HG03439 (cell line): ENCODE results near the gene EMILIN2.

ENCODE experiments used
- ATAC-seq: cut with Tn5 transposase; IDR thresholded peaks from one replicate; pipeline ENCODE4 v1.9.1; 2021; ENCODE audit warnings: mild to moderate bottlenecking, moderate library complexity; ENCODE audit not compliant: unreplicated experiment

EMILIN2 gene

DNA sequence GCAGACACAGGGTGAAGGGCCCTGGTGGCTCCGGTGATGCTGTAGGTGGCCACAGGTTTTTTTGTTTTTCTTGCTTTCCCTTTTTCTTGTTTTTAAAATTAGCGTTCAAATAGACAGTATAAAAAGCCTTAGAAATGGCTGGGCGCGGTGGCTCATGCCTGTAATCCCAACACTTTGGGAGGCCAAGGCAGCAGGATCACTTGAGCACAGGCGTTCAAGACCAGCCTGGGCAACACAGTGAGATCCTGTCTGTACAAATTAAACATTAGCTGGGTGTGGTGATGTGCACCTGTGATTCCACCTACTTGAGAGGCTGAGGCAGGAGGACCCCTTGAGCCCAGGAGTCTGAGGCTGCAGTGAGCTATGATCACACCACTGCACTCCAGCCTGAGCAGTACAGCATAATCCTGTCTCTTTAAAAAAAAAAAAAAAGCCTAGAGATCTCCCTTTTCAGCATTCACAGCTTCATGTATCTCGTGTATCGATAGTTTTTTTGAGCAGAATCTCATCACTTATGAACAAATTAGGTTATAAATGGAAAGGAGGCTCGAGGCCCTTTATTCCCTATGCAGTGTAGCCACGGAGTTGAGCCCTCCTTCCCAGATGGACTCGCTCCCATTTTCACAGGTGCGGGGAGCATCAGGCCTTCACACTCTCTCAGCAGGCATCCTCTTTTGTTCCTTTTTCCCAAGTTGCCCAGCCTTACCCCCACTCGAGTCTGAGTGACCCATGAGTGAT lies 50.8 kb downstream of the EMILIN2 start:
- ATAC-seq, result no peak

- ATAC-seq, result no peak
Observed at GRCh38 chr18:2898186-2898640, 51.4 kb downstream of the EMILIN2 start.

- no peak for ATAC-seq
Observed at GRCh38 chr18:2900684-2901422, 54.0 kb downstream of the EMILIN2 start.

GRCh38 chr18:2901423-2901985 lies 54.7 kb downstream of the EMILIN2 start:
- no peak for ATAC-seq

- no peak for ATAC-seq
Observed at GRCh38 chr18:2902327-2902726, 55.5 kb downstream of the EMILIN2 start.

- no peak for ATAC-seq
Observed at GRCh38 chr18:2903006-2903405, 56.2 kb downstream of the EMILIN2 start.

DNA sequence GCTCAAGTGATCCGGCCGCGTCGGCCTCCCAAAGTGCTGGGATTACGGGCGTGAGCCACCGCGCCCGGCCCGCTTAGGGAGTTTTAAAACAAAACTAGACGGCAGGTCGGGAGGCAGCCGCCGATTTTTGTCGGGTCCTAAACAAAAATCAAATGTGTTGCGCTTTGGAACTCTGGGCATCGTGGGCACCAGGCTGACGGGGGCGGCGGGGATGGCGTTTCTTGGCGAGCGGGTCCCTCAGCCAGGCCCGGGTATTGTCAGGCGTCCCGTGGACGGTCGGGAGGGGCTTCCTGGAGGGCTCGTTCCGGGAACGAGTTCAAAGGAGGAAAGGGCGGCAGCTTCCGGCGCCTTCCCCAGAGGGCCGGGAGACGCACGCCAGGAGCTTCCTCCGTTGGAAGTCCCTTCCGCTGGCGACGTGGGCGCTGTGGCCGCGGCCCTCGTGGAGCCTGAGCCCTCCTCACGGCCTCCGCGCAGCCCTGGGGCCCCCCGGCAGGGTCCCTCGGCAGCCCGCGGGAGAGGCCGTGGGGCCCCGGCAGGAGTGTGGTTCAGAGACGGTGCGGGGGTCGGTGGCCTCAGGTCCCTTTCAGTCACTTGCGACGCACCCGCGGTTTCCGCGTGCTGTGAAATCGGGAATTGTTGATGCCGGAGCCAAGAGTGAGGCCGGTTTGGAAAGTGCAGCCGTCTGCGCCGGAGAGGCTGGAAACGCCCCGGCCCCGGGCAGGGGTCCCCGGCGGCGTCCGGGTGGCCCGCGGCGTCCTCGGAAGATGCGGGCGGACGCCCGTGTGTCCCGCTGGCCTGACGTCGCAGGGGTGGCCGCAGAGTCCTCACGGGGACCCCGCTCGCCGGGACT lies 59.3 kb downstream of the EMILIN2 start:
- ATAC-seq, result no peak

GRCh38 chr18:2906704-2907549 lies 60.1 kb downstream of the EMILIN2 start:
- ATAC-seq, result no peak

GRCh38 chr18:2907550-2908135 lies 60.8 kb downstream of the EMILIN2 start:
- ATAC-seq, result no peak

DNA sequence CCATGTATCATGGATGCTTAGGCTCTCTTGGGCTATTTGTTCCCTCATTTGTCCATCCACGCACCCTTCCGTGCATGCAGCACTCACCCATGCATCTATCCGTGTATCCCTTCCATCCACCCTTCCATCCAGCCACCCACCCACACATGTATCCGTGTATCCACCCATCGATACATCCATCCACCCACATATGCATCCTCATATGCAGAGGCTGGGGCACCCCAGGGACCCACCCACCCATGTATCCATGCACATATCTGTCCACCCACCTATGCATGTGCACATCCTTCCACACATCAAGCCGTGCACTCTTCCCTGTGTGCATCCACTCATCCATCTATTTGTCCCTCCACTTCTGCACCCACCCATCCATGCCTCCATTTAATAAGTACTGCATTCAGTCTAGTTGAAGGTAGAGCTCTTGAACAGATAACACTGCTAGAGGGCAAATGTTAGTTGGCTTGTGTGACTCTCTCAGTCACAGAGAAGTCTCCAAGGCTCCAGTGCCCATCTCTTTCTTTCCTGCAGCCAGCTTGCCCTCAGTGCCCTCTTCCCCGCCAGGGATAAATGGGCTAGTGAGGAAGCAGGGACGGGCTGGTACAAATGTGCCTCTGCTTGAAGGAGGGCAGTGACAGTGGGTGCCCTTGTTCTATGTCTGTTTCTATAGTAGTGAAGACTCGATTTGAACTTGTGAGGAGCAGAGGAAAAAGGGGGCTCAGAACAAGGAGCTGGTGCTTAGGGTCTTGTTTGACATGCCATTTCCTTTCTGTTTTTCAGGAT lies 61.5 kb downstream of the EMILIN2 start:
- no peak for ATAC-seq

GRCh38 chr18:2908946-2909335 lies 62.1 kb downstream of the EMILIN2 start:
- no peak for ATAC-seq

DNA sequence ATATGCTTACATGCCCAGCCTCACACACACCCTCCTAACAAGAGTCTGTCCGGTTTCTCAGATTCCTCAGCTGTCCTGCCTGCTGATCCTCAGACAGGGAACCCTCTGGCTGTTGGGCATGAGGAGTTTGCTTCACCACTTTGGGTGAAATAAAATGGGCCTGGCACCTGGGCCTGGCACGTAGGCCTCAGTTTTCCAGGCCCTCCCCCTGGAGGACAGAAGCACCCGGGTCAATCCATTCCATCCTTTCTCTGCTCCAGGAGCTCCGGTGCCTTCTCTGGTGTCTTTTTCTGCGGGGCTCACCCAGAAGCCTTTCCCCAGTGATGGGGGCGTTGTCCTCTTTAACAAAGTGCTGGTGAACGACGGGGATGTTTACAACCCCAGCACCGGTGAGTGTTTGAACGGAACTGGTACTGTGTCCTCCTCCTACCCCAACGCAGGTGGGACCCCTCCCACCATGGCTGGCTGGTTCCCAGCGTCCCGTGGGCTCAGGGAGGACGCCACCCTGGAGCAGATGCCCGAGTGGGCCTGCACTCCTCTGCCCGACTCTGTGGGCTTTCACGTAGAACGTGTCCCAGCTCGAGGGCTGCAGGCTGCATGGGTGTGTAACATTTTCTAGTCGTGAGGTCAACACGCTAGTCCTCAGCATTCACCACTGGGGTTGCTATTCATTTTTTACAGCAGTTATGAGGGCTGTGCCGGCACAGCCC lies 62.8 kb downstream of the EMILIN2 start:
- ATAC-seq, result no peak

DNA sequence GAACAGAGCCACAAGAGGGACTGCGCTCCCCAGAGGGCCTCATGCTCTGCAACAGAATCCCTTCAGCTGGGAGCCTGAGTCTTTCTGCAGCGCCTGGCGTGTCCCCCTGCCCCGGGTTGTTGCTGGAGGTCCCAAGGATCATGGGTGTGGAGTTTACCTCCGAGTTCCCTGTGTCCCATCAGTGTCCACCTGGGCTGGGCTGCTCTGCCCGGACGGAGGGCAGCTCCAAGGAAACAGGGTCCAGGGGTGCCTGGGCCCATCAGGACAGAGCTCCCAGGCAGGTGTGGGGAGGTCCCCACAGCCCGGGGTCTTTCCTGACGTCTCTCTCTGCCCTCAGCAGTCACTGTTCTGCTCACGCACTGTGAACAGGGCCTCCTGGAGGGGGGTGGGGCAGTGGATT lies 63.5 kb downstream of the EMILIN2 start:
- ATAC-seq, result no peak

GRCh38 chr18:2910751-2911425 lies 64.1 kb downstream of the EMILIN2 start:
- ATAC-seq, result no peak

DNA sequence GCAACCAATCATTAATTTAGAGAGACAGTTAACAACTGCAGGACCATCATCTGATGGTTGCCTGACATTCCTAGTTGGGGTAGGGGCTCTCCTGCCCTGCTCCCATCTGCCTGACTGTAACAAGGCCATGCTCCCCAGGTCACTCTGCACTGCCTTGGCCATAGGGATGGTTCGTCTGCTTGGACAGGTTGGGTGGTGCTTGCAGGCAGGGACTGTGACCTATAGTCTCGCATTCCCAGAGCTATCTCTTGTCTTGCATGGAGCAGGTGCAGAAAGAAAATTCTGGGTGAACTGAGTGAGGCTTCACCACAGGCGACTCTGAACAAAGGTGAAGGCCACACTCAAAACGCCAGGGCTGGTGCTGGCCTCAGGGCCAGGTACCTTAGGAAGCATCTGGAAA lies 64.7 kb downstream of the EMILIN2 start:
- no peak for ATAC-seq

DNA sequence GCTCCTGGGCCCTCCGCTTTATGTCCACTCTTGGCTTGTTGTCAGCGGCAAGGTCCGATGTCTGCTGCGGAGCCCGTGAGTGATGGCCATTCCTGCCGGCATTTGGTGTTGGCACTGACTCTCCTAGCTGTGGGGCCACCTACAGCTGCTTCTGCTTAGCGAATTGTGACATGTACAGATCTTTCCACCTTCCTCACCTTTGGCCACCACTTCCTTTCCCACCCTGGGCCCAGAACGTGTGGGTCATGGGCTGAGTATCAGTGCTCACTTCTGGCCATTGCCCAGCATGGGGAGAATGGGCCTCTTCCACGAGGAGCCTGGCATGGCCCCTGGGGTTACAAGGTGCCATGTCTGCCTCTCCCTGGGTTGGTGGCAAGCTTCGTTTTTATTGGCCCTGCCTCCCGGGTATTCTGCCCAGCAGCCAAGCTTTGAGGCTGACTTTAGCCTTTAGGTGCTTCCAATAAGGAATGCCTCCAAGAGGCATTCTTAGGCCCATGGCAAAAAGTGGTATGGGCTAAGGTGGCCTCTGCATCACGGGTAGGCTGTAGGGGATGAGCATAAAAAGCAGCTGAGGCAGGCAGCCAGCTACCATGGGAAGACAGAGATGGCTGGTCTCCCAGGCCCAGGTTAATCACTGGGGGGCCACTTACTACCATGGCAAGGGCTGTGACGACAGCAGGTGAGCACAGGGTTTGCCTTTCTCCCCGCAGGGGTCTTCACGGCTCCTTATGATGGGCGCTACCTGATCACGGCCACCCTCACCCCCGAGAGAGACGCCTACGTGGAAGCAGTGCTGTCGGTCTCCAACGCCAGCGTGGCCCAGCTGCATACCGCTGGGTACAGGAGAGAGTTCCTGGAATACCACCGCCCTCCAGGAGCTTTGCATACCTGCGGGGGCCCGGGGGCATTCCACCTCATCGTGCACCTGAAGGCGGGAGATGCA lies 65.8 kb downstream of the EMILIN2 start:
- no peak for ATAC-seq
